Cardiac muscle cell (in vitro differentiated cells and primary cell): Measurements from ENCODE around the gene SLC13A5. TPM values are rescaled to one million over a fixed set of nuclear protein-coding genes. Genes with fewer than 3 reads are reported as not detected.

ENCODE experiments used
- DNase-seq, 2 donors: peaks; one replicate each; pipeline versions ENCODE4 v3.0.0 to v3.0.0-alpha.2; 2010 to 2017; ENCODE audit warnings: low read depth in 1 of 2, low spot score in 1 of 2
- H3K27ac ChIP-seq: fragments of 200-600 bp; sonication (generic); 2 replicates; pipeline ENCODE4 v1.5.1; 2016
- H3K27me3 ChIP-seq: fragments of 200-600 bp; sonication (generic); 2 replicates; pipeline ENCODE4 v1.6.0; 2016; ENCODE audit warnings: control low read depth
- H3K36me3 ChIP-seq: fragments of 200-600 bp; sonication (generic); 2 replicates; pipeline ENCODE4 v1.5.1; 2016; ENCODE audit warnings: control low read depth
- H3K4me1 ChIP-seq: fragments of 200-600 bp; sonication (generic); 2 replicates; pipeline ENCODE4 v1.8.1; 2017; ENCODE audit warnings: low read depth, mild to moderate bottlenecking, mixed run types
- H3K4me3 ChIP-seq: fragments of 200-600 bp; sonication (generic); 2 replicates; pipeline ENCODE4 v1.5.1; 2016; ENCODE audit warnings: mild to moderate bottlenecking
- H3K9me3 ChIP-seq: fragments of 200-600 bp; sonication (generic); 2 replicates; pipeline ENCODE4 v1.5.1; 2017; ENCODE audit warnings: low read depth, mild to moderate bottlenecking, control low read depth
- polyA plus RNA-seq: library from polyadenylated mRNA; unstranded; fragments of >200 nt; fragmentation: Nextera tagmentation; extraction: Ambion mirVana; gene quantifications from 2 replicates; pipeline ENCODE4 v1.2.1, GENCODE V29; 2016
- total RNA-seq: library from RNA; depleted of rRNA; stranded (reverse); fragments of >200 nt; gene quantifications from 2 replicates; pipeline ENCODE4 v1.2.3, GENCODE V29; 2016
- TF ChIP-seq, protein P1 (sequence below): IDR thresholded peaks from 2 replicates; pipeline ENCODE4 v1.5.1; 2012; ENCODE audit warnings: low read depth, mild to moderate bottlenecking, low read length

The SLC13A5 gene
- total and polyA plus RNA-seq, 2 experiments from 2014 or later: 0.15 to 0.18 TPM

DNA sequence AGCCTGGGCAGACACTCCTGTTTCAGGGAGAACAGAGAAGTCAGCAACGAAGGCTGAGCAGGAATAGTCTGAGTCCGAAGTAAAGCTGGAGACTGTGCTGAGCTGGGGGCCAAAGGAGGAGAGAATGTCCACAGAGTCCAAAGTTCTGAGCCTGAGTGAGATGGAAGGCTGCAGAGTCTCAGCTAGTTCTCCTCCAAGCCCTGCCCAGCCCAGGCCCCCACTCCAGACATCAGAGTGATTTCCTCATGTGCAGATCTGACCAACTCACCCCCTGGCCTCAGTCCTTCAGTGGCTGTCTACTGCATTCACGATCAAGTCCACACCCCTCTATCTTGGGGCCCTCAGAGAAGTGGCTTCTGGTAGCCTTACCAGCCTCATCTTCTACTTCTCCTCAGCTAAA lies 21.6 kb downstream of the SLC13A5 start:
- no peak for DNase-seq
- TF ChIP-seq, protein P1, sequence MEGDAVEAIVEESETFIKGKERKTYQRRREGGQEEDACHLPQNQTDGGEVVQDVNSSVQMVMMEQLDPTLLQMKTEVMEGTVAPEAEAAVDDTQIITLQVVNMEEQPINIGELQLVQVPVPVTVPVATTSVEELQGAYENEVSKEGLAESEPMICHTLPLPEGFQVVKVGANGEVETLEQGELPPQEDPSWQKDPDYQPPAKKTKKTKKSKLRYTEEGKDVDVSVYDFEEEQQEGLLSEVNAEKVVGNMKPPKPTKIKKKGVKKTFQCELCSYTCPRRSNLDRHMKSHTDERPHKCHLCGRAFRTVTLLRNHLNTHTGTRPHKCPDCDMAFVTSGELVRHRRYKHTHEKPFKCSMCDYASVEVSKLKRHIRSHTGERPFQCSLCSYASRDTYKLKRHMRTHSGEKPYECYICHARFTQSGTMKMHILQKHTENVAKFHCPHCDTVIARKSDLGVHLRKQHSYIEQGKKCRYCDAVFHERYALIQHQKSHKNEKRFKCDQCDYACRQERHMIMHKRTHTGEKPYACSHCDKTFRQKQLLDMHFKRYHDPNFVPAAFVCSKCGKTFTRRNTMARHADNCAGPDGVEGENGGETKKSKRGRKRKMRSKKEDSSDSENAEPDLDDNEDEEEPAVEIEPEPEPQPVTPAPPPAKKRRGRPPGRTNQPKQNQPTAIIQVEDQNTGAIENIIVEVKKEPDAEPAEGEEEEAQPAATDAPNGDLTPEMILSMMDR: no peak
- Histone ChIP-seq H3K9me3 (no peaks in the 10 kb centered on the region), H3K4me3 (no peak overlapping the region), H3K36me3 (no peaks in the 10 kb centered on the region), H3K27ac (no peak overlapping the region), H3K27me3 (peaks cover 12% of the 10 kb centered on the region), H3K4me1 (peaks cover 4% of the 10 kb centered on the region)

DNA sequence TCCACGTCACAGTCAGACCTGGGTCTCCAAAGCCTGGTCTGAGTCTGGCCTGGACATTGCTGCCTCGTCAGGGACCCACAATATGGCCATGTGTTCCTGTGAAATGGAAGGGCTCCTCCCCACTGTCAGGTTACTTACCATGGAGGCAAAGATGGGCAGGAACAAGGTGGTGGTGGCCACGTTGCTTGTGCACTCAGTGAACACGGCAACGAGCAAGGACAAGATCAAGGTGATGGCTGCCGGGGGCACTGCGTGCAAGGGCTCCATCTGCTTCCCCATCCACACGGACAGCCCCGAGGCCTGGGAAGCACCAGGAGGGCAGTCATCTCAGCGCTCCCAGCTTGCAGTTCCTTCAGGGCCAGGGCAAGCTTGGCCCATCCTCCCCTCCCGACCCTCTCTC lies 22.5 kb downstream of the SLC13A5 start:
- Histone ChIP-seq H3K36me3 (no peaks in the 10 kb centered on the region), H3K9me3 (no peaks in the 10 kb centered on the region), H3K4me3 (no peak overlapping the region), H3K27me3 (peaks cover 12% of the 10 kb centered on the region), H3K4me1 (peaks cover 4% of the 10 kb centered on the region), H3K27ac (no peak overlapping the region)
- TF ChIP-seq, protein P1: no peak
- DNase-seq: no peak

DNA sequence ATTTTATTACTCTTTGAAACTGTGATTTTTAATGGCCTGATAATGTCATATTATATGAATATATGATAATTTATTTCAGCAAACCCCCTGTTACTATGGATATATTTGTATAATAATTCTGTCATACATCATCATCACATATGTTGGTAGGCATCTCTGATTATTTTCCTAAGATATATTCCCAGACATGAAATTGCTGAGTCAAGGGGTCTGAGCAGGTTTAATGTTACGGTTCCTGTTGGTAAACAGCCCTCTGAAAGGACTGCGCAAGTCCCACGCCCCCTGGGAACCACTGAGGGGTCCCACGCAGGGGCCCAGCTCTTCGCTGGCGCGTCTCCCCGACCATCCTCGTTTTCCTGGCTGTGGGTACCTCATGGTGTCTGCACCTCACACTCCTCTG lies 24.2 kb downstream of the SLC13A5 start:
- Histone ChIP-seq H3K27ac (no peak overlapping the region), H3K9me3 (no peaks in the 10 kb centered on the region), H3K4me3 (no peak overlapping the region), H3K4me1 (peaks cover 4% of the 10 kb centered on the region), H3K27me3 (peaks cover 11% of the 10 kb centered on the region), H3K36me3 (no peaks in the 10 kb centered on the region)
- DNase-seq: no peak
- TF ChIP-seq, protein P1: no peak

DNA sequence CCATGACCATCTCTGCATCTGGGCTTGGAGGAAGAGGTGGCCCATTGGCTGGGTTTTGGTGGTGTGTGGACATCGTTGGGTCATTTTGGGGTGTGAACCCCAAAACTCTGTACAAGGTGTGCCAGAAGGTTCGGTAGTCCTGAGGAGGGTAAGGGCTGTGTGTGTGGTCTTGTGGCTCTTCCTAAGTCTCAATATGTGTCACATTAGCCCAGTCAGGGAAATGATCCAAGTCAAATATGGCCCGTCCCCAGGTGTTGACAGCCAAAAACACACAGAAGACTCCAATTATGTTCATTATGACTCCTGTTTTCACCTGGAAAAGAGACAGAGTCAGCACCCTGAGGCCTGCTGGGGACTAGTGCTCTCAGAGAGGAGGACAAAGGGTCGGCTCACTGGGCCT lies 27.1 kb downstream of the SLC13A5 start:
- no peak for DNase-seq
- no peak overlapping the region for H3K4me3 ChIP-seq
- no peaks in the 10 kb centered on the region for H3K36me3 ChIP-seq
- H3K4me1 ChIP-seq: peaks cover 4% of the 10 kb centered on the region
- no peaks in the 10 kb centered on the region for H3K27me3 ChIP-seq
- H3K27ac ChIP-seq: no peak overlapping the region
- no peaks in the 10 kb centered on the region for H3K9me3 ChIP-seq
- TF ChIP-seq, protein P1: no peak

DNA sequence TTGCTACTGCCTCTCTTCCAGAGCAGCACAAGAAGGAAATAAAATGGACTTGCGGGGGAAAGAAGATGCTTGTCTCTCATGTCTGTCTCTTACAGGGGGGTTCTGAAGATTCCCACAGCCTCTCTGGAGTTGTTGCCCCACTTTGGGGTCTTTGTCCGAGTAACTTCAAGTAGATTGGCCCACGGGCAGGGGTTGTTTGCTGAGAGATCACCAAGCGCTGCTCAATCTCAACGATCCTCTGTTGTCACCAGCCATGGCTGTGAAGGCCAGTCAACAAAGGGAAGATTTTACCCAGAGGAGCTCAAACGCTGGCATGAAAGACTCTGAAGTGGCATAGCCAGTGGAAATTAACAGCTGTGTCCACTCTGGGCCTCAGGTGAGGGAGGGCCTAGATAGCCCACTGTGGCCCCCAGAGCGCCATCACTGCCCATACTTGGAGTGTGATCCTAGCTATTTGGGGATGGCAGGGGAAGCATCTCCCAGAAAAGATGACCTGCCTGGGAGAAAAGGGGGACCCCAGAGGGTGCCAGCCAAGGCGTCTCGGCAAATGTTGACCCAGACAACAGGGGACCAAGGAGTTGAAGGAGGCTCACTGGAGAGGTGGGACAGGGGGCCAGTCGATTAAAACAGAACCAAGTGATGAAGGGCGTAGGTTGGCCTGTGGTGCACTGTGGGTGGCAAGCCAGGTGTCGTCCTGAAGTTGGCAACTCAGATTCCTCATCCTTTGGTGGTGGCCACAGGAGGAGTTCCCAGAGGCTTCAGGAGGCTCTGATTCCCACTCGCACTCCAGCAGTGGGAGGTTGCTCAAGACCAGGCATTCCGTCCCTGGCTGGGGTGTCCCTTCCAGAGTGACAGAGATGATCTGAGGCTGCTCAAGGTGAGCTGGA lies 28.0 kb downstream of the SLC13A5 start:
- Histone ChIP-seq H3K4me1 (peaks cover 4% of the 10 kb centered on the region), H3K27me3 (no peaks in the 10 kb centered on the region), H3K9me3 (no peaks in the 10 kb centered on the region), H3K36me3 (no peaks in the 10 kb centered on the region), H3K27ac (no peak overlapping the region), H3K4me3 (no peak overlapping the region)
- TF ChIP-seq, protein P1: no peak
- no peak for DNase-seq
